Skin of body (tissue), 2 donors: ENCODE data around the gene OTULIN. TPM values are rescaled to one million over a fixed set of nuclear protein-coding genes. Genes with fewer than 3 reads are reported as not detected.

Experiments
- DNase-seq: peaks from one replicate; lab custom pipeline; 2025; lab: John Stamatoyannopoulos, UW
- total RNA-seq: library from RNA; depleted of rRNA; stranded (reverse); fragments of >200 nt; gene quantifications from one replicate; pipeline ENCODE4 v1.2.3, GENCODE V29; 2014

The OTULIN gene
- total RNA-seq, 1 donor from 2014 or later, result 21.4 TPM

DNA sequence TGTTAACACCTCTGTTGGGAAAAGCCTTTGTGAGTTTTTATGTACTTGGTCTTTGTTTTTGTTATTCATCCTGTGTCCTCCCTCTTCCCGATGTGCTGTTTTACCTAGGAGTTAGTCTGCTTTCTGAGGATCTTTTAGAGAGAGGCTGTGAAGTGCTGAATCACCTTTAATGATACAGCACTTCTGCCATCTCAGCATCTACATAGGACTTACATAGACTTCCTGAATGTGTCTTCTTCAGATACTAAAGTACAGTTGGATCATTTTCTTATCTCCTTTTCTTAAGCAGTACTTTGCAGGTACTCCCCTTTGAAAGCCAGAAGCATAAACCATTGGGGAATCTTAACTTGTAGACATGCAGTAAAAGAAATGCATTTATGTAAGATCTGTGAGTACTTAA lies 31.5 kb downstream of the OTULIN start:
- no peak for DNase-seq

DNA sequence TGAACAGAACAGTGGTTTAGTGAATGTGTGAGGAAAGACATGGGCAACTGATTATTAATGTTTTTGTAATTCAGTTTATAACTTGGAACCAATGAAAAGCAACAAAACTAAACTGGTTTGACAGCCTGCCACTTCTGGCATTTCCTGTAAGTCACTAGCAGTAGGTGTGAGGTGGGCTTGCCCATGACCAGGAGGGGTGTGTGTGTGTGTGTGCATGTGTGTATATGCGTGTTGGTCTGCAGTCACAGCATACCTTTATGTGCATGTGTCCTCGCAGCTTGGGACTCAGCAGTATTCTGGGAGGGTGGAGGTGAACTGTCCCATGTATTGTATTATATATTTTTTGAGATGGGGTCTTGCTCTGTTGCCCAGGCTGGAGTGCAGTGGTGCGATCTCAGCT lies 32.3 kb downstream of the OTULIN start:
- DNase-seq, result no peak

DNA sequence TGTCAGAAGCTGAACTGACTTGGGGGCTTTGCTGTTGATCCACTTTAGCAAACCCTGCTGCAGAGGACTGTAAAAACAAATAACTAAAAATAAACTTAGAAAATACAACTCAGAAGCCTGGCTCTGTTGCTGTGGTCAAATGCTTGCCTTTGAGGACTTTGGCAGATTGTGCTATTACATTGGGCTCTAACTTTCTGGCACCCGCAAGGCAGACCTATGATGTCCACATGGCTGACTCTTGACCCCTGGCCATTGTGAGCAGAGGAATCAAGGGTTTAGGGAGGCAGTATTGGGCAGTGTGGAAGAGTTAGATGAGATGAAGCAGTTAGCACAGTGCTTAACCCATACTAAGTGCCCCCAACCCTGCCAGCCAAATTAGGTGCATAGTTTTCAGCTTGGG lies 34.0 kb downstream of the OTULIN start:
- no peak for DNase-seq

- DNase-seq, result no peak
Observed at GRCh38 chr5:14699159-14699558, 34.6 kb downstream of the OTULIN start.

DNA sequence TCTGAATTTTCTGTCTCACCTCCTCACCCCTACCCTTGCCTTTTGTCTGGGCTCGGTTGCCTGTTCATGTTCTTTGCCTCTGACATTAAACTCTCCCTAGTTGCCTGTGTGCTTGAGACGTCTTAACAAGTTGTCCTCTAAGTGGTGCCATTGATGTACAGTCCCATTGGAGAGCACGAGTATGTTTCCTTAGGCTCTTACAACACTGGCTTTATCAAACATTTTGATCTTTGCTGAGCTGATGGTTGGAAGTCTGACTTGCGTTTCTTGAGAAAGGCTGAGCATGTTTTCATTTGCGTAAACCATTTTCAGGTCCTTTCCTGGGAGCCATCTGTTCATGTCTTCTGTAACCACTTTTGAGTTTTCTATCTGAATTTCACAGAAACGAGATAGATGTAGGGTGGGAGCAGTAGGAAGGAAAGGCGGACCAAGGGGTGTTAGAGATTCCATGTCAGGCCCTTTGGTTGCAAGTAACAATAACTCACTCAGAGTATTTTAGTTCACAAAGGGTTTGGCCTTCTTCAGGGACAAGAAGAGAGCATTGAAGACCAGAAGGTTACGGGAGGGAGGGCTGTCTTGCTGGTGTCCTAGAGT lies 35.4 kb downstream of the OTULIN start:
- no peak for DNase-seq

- DNase-seq, result no peak
Observed at GRCh38 chr5:14700478-14701436, 36.2 kb downstream of the OTULIN start.

DNA sequence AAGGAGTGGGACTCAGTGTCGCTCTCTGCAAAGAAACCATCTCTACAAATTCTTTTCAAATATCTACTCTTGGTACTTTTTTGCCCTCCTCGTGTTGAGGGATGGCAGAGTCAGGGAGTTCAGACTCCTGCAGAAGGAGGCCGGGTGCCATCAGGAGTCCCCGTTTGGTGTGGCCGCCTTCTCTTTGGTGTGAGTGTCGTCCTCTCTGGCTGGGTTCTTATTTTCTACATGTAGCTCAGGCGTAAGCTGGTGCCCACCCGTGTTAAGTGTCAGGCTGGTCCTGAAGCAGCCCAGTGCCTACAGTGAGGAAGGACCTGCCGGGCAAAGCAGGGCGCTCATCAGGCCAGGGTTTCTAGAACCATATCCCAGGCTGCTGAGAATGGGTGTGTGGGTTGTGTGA lies 37.0 kb downstream of the OTULIN start:
- no peak for DNase-seq

GRCh38 chr5:14702238-14702839 lies 37.8 kb downstream of the OTULIN start:
- DNase-seq, result no peak

DNA sequence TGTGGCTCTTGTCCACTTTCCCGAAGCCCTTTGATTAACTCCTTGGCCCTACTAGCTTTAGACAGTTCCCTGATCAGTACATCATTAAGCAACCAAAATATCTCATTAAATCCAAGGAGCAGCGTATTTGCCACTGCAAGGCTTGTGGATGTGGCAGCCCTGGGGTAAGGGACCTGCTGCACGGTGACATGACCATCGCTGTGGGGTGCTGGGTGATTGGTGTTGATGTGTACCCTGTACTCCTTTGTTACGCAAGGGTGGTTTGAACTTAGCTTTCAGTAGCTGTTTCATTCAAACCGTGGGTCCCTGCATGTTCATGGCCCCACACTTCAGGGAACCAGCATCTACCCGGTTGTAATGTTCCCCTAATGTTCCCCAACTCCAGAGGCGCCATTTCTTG lies 41.0 kb downstream of the OTULIN start:
- DNase-seq, result no peak

DNA sequence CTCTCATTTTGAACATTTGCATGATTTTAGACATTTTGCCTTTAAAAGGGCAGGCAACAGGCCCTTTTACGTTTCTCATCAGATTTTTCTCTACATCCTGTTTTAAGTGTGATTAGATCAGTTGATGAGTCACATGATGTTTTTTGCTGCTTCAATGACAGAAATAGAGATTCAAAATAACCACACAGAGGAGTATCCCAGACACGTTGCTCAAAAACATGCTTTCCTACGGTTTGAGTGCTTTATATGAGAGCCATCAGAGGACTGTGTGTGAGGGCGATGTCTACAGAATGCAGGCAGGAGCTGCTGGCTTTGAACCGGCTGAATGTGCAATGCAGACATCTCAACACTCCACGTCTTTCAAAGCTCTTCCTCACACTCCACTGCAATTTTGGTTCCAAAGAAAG lies 42.1 kb downstream of the OTULIN start:
- no peak for DNase-seq

DNA sequence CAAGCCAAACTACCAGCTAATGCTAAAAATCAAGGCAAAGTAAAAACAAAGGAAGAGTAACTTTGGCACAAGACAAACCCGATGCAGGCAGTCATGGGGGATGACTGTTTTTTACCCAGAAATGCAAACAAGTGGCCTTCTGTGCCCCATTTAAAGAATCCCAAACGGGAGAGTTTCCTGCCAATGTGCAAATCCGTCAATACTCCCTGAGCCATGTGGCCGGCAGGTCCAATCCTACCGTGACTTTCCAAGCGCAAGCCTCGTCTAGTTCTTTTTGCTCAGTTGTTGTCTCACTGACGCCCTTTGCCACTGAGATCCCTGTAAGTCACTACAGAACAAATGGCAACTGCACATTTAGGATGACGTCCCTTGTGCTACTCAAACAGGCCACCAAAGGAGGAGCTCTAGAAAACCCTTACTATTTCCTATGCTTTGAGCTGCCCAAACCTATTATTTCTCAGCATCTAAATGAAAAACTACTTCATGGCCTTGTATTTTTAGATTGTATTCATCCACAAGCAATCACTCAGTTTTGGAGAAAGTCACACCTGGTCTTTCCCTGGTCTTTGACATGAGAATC lies 43.4 kb downstream of the OTULIN start:
- DNase-seq, result no peak

DNA sequence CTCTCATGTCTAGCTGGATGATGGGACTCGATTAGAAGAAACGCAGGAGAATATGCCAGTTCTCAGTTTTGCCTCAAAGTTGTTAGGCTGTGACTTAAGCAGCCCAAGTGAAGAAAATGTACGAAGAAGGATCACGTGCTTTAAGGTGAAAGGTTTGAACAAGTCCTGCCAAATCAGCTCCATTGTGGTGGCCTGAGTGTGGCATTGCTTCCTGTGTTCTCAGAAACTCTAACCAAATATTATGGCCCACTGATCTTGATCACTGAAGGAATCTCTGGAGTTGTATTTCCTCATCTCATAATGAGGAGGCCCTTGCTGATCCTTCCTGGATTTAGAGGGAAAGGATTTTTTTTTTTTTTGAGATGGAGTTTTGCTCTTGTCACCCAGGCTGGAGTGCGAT lies 44.0 kb downstream of the OTULIN start:
- DNase-seq, result no peak

GRCh38 chr5:14710313-14710994 lies 45.9 kb downstream of the OTULIN start:
- no peak for DNase-seq

- no peak for DNase-seq
Observed at GRCh38 chr5:14712131-14712530, 47.6 kb downstream of the OTULIN start.

- DNase-seq, result no peak
Observed at GRCh38 chr5:14712666-14713065, 48.1 kb downstream of the OTULIN start.

DNA sequence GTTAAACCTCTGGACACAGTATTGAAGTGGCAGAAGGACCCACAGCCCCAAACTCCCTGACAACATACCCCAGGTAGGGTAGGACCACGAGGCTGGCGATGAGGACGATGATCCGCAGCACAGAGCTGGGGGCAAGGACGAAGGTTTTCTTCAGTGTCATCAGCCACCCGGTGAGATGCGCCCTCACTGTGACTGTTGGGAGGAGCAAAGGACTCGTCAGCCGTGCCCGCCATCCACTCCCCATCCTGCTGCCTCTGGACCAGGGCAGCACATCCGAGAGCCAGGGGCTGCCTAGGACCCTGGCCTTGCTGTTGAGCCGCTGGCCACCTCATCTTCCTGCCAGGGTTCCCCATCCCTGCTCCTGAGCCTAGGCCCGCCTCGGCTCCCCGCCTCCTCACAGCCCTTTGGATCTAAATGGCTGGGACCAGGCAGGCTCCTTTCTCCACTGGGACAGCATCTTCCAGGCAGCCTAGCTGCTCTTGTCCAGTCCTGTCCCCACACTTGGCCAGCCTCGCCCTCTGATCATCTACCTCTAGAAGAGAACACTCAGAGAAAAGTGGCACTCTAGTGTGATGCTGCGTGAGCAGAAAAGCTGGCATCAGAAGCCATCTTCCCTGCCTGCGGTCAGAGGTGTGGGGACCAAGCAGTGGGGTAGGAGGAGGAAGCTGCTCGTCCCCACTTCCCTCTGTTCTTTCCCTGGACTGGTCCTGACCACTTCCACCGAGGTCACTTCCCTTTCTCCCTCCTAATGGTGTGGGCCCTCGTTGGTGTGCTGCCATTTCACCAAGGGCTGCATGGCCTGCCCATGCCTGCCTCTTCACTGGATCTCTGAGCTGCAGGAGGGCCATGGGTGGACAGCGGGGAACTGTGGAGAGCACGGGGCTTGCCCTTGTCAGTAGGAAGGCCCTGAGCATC lies 49.2 kb downstream of the OTULIN start:
- DNase-seq, result no peak

- DNase-seq, result no peak
Observed at GRCh38 chr5:14714706-14715105, 50.2 kb downstream of the OTULIN start.

GRCh38 chr5:14715481-14715880 lies 51.0 kb downstream of the OTULIN start:
- DNase-seq, result no peak

DNA sequence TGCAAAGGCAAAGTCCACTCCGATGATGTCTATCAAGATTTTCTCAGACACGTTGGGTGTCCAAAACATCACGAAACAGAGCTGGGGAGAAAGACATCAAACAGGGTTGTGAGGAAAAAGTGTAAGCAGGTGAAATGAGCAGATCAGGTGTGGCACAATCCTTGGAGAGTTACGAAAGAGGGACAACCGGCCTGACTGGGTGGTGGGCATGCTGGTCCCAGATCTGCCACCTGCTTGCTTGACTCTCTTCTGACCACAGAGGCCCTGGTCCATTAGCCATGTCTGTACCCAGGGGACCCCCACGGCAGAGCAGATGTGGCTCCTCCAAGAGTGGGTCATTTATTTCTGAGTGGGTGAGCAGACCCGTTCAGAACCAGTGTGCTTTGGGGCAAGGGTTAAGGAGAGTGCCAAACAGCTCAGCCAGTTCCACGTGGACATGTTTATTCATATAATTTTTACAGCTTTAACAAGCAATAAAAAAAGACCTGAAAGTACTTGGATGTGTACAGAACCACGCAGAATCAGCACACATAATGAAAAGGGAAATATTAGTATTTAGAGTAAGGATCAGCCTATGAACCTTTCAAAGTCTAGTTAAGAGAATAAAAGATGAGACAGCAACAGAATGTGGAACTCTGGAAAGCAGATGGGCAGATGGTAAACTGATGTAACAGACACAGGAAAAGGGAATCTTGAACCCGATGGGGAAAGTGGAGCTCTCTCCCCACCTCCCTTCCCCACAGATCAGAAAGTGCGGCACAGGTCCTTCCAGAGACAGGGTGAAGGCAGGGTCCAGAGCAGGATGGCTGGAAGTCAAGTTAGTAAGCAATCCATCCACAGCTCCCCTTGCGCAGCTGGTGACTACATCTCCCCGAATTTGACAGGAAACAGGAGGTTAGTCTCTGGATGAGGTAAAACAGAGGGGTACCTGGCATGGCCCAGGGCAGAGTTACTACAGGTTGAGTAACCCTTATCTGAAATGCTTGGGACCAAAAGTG lies 52.5 kb downstream of the OTULIN start:
- no peak for DNase-seq
